Astrocyte of the spinal cord (primary cell): ENCODE measurements around the gene LCP2.

Source experiments
- DNase-seq: peaks from one replicate; pipeline ENCODE4 v3.0.0; 2011; ENCODE audit warnings: low read depth, low spot score
- H3K4me3 ChIP-seq: 2 replicates; pipeline ENCODE4 v1.5.1; 2011; ENCODE audit warnings: low read depth, mild to moderate bottlenecking, low read length, moderate library complexity
- CTCF ChIP-seq: IDR thresholded peaks from 2 replicates; pipeline ENCODE4 v1.5.1; 2012; ENCODE audit warnings: low read depth, mild to moderate bottlenecking, low read length, inconsistent platforms
- in situ Hi-C: cut with HindIII; loops from 2 replicates; pipeline ENCODE4 v1.10.0; 2017; ENCODE audit warnings: low sequenced_read_pairs

The LCP2 gene

DNA sequence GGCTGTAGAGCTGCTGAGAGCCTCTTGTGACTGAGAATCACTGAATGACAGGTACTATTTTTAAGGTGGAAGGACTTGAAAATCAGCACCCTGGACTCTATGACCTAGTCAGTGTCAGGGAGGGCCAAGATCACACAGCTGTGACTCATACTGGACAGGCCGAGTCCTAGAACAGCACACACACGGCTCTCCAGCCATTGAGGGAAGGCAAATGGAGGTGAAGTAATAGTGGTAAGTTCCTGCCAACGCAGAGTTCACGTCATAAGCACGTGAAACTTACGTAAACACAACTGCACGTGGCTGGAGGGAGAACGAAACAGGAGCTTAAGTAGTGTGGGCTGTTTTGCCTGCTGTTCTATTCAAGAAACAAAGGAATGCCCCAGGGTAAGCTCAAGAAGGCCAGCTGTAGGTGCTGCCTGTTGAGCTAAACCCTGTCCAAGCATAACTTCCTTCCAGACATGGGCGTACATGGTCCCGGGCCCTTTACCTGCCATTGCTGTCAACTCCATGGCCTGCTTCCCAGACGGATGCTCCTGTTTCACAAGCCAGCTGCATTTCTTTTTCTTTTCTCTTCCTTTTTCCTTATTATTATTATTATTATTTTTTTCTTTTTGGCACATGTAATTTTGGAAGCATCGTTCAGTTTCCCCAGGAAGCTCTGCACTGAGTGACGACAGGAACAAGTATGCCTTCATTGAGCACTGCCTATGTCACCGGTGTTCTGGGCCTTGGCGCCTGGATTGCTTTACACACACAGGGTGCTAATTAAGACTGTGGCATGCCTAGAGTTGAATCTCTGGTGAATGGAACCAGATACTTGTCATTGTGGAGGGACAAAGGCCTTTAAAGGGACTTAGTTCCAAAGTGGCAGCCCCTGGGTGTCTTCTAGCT is 10.2 kb upstream of the LCP2 start:
- peak; percentile 38 for DNase-seq
- TF ChIP-seq CTCF = no peak
- no peak overlapping the region for H3K4me3 ChIP-seq
- in situ Hi-C loops = no loop called here

GRCh38 chr5:170306381-170306831 is 8.8 kb upstream of the LCP2 start:
- TF ChIP-seq CTCF = no peak
- in situ Hi-C loops = no loop called here
- H3K4me3 ChIP-seq = no peak overlapping the region
- DNase-seq = peak; percentile 15

DNA sequence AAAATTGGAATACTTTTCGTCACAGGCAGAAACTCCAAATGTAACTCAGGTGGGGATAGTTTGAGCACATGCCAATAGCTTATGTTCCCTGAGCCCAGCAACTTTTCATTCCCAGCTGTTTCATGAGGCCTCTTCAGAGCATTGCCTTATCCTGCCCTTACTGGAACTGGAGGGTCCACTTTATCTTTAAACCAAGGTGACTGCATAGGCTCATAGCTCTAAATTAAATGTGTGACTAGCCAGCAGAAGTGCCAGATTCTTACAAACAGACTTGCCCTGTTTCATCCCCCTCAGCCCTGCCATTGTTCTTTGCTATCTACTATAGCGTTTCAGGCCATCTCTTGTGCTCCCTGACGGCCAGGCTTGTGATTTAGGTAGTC is 8.1 kb upstream of the LCP2 start:
- in situ Hi-C loops = no loop called here
- TF ChIP-seq CTCF = no peak
- no peak for DNase-seq
- H3K4me3 ChIP-seq = no peak overlapping the region

- in situ Hi-C loops = no loop called here
- no peak for TF ChIP-seq CTCF
- DNase-seq = no peak
- no peak overlapping the region for H3K4me3 ChIP-seq
Measured at GRCh38 chr5:170305016-170305645, 7.6 kb upstream of the LCP2 start.

GRCh38 chr5:170303549-170303948 is 6.0 kb upstream of the LCP2 start:
- no peak overlapping the region for H3K4me3 ChIP-seq
- no peak for DNase-seq
- no peak for TF ChIP-seq CTCF
- in situ Hi-C loops = no loop called here

- DNase-seq = no peak
Measured at GRCh38 chr5:170302653-170303501, 5.3 kb upstream of the LCP2 start.

More at GRCh38 chr5:170302653-170303501, 5.3 kb upstream of the LCP2 start:
- no peak overlapping the region for H3K4me3 ChIP-seq
- TF ChIP-seq CTCF = no peak
- in situ Hi-C loops = no loop called here
